HEK293 (cell line): Measurements from ENCODE around the gene DDX23.

Source experiments
- CTCF ChIA-PET: fragments of 350-600 bp; formaldehyde crosslinking; extraction: SDS; loops from one replicate; lab custom pipeline; 2021; ENCODE audit warnings: antibody characterized with exemption; lab: Yijun Ruan, JAX
- POLR2A ChIA-PET: fragments of 300-600 bp; formaldehyde crosslinking; extraction: SDS; loops from one replicate; lab custom pipeline; 2020; ENCODE audit warnings: antibody characterized with exemption, inconsistent platforms; lab: Yijun Ruan, JAX
- H3K27ac ChIP-seq: fragments of 200-500 bp; sonication (Bioruptor generic); 2 replicates; pipeline ENCODE4 v1.5.1; 2014; ENCODE audit warnings: low read depth, low read length, control low read depth, inconsistent platforms; ENCODE audit errors: extremely low read depth
- H3K36me3 ChIP-seq, 2 experiments: fragments of 200-500 bp in 1 of 2; sonication (Bioruptor generic) in 1 of 2; 1 replicate in 1 of 2; 2 replicates in 1 of 2; pipeline ENCODE4 v1.5.1; 2014 to 2017; ENCODE audit warnings: inconsistent platforms in 2 of 2, low read length in 2 of 2; ENCODE audit not compliant: control insufficient read depth in 2 of 2, insufficient read depth in 1 of 2
- H3K4me1 ChIP-seq: fragments of 200-500 bp; sonication (Bioruptor generic); 2 replicates; pipeline ENCODE4 v1.5.1; 2014; ENCODE audit warnings: mild to moderate bottlenecking, low read length, inconsistent platforms; ENCODE audit not compliant: control insufficient read depth, insufficient read depth
- H3K4me3 ChIP-seq: 2 replicates; pipeline ENCODE4 v1.5.1; 2011; ENCODE audit warnings: low read depth, mild to moderate bottlenecking, control low read depth, low read length, moderate library complexity
- H3K9me3 ChIP-seq: fragments of 200-500 bp; sonication (Bioruptor generic); 2 replicates; pipeline ENCODE4 v1.5.1; 2014; ENCODE audit warnings: low read depth, low read length, inconsistent platforms; ENCODE audit not compliant: control insufficient read depth, insufficient read depth
- BCL11B ChIP-seq: fragments of 450-650 bp; formaldehyde crosslinking; IDR thresholded peaks from 2 replicates; pipeline ENCODE4 v1.5.1; 2016; ENCODE audit warnings: low read depth, missing biosample characterization, missing genetic modification characterization
- FEZF1 ChIP-seq: fragments of 450-650 bp; formaldehyde crosslinking; IDR thresholded peaks from 2 replicates; pipeline ENCODE4 v1.5.1; 2016; ENCODE audit warnings: missing biosample characterization, missing genetic modification characterization
- PRDM1 ChIP-seq: fragments of 450-650 bp; formaldehyde crosslinking; IDR thresholded peaks from 2 replicates; pipeline ENCODE4; 2016; ENCODE audit warnings: missing biosample characterization, missing genetic modification characterization
- REPIN1 ChIP-seq: fragments of 450-650 bp; formaldehyde crosslinking; IDR thresholded peaks from 2 replicates; pipeline ENCODE4 v1.5.1; 2017; ENCODE audit warnings: missing biosample characterization, missing genetic modification characterization, low read depth
- ZBTB8A ChIP-seq: fragments of 450-650 bp; formaldehyde crosslinking; IDR thresholded peaks from 2 replicates; pipeline ENCODE4 v1.5.1; 2016; ENCODE audit warnings: missing biosample characterization, missing genetic modification characterization
- ZFP69B ChIP-seq: fragments of 450-650 bp; formaldehyde crosslinking; IDR thresholded peaks from 2 replicates; pipeline ENCODE4 v1.5.1; 2016; ENCODE audit warnings: missing biosample characterization, missing genetic modification characterization
- ZIC2 ChIP-seq: fragments of 450-650 bp; formaldehyde crosslinking; IDR thresholded peaks from 2 replicates; pipeline ENCODE4 v1.5.1; 2016; ENCODE audit warnings: missing biosample characterization, missing genetic modification characterization
- ZNF132 ChIP-seq: fragments of 450-650 bp; formaldehyde crosslinking; IDR thresholded peaks from 2 replicates; pipeline ENCODE4 v1.5.1; 2017; ENCODE audit warnings: missing biosample characterization, missing genetic modification characterization, borderline replicate concordance
- ZNF274 ChIP-seq, 2 experiments: fragments of 200-500 bp in 1 of 2; fragments of 450-650 bp in 1 of 2; sonication (Bioruptor generic) in 1 of 2; formaldehyde crosslinking in 1 of 2; IDR thresholded peaks; 2 replicates each; pipeline versions ENCODE4 v1.5.1 to v1.6.1; 2014 to 2016; ENCODE audit warnings: borderline replicate concordance in 1 of 2, inconsistent platforms in 1 of 2, low read length in 1 of 2, missing biosample characterization in 1 of 2, missing genetic modification characterization in 1 of 2
- ZNF391 ChIP-seq: fragments of 450-650 bp; formaldehyde crosslinking; IDR thresholded peaks from 2 replicates; pipeline ENCODE4 v1.5.1; 2016; ENCODE audit warnings: low read depth, missing biosample characterization, missing genetic modification characterization, borderline replicate concordance
- ZNF416 ChIP-seq: fragments of 450-650 bp; formaldehyde crosslinking; IDR thresholded peaks from 2 replicates; pipeline ENCODE4 v1.5.1; 2016; ENCODE audit warnings: missing biosample characterization, missing genetic modification characterization
- ZNF501 ChIP-seq: fragments of 450-650 bp; formaldehyde crosslinking; IDR thresholded peaks from 2 replicates; pipeline ENCODE4 v1.5.1; 2016; ENCODE audit warnings: missing biosample characterization, missing genetic modification characterization
- ZNF510 ChIP-seq: fragments of 450-650 bp; formaldehyde crosslinking; IDR thresholded peaks from 2 replicates; pipeline ENCODE4 v1.5.1; 2018; ENCODE audit warnings: mild to moderate bottlenecking, missing genetic modification characterization, missing biosample characterization; ENCODE audit not compliant: insufficient replicate concordance
- ZNF596 ChIP-seq: fragments of 450-650 bp; IDR thresholded peaks from 2 replicates; pipeline ENCODE4 v1.5.0; 2018; ENCODE audit warnings: missing biosample characterization, mild to moderate bottlenecking, missing genetic modification characterization, moderate library complexity
- ZNF664 ChIP-seq: fragments of 450-650 bp; formaldehyde crosslinking; IDR thresholded peaks from 2 replicates; pipeline ENCODE4 v1.5.1; 2016; ENCODE audit warnings: missing biosample characterization, missing genetic modification characterization
- ZNF677 ChIP-seq: fragments of 450-650 bp; IDR thresholded peaks from 2 replicates; pipeline ENCODE4 v1.5.0; 2018; ENCODE audit warnings: missing biosample characterization, mild to moderate bottlenecking, missing genetic modification characterization, moderate library complexity
- ZNF747 ChIP-seq: fragments of 450-650 bp; formaldehyde crosslinking; IDR thresholded peaks from 2 replicates; pipeline ENCODE4 v1.5.1; 2016; ENCODE audit warnings: missing biosample characterization, missing genetic modification characterization
- ZNF777 ChIP-seq: fragments of 450-650 bp; formaldehyde crosslinking; IDR thresholded peaks from 2 replicates; pipeline ENCODE4 v1.5.1; 2017; ENCODE audit warnings: missing biosample characterization, missing genetic modification characterization, borderline replicate concordance
- TF ChIP-seq, protein P1 (sequence below): fragments of 450-650 bp; IDR thresholded peaks from 2 replicates; pipeline ENCODE4 v1.5.1; 2018; ENCODE audit warnings: missing biosample characterization, missing genetic modification characterization

The DDX23 gene

DNA sequence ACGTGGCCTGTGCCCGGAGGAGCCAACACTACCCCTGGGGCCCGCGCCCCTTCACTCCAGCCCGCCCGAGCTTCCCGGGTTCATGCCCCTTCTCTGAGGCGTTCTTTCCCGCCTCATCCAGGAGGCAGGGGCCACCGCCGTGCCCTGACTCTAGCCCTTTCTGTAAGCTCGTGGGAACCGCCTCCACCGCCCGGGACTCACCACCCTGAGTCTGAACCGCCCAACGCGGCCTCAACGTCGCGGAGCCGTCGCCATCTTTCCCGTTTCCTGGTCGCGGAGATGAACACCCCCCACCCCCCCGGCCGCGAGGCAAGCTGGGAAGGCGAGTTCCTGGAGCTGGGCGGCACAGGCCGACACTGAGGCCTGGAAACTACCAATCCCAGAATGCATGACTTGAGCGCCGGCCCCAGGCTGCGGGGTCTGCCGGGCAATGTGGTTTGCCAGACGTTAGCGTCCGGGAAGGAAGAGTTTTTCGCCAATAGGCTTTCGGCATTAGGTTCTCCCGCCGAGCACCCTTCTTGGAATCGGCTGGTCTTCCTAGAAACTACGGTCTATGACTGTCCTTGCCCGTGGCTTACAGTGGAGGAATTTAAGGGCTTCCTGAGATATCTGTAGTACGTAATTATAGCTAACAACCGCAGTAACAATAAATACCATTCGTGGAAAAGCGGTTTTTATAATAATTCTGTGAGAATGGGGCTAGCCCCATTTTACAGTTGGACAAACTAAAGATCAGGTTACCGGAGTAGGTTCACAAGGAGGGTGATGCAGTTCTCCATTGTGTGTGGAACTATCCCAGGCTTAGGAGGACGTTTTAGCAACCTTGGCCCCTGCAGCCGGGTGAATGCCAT lies at the start of gene DDX23 (continued):
- no peak for TF ChIP-seq ZNF596 (tag by site-specific recombination)
- no peak for TF ChIP-seq ZFP69B (tag by site-specific recombination)
- TF ChIP-seq ZBTB8A (tag by site-specific recombination): peak; percentile 63
- no peak for TF ChIP-seq ZIC2
- TF ChIP-seq ZNF677 (tag by site-specific recombination): no peak
- TF ChIP-seq ZNF132 (tag by site-specific recombination): no peak
- TF ChIP-seq ZNF391 (tag by site-specific recombination): peak; percentile 40; the same call in 1 of the 2 replicates
- no peak for TF ChIP-seq BCL11B (tag by site-specific recombination)
- TF ChIP-seq ZNF274 (IDR thresholded peaks at IDR 0.05; ENCODE audit: low read length): no peak
- no peak for TF ChIP-seq ZNF274 (tag by site-specific recombination; IDR thresholded peaks at IDR 0.05; ENCODE audit: borderline replicate concordance)
- no peak for TF ChIP-seq ZNF664 (tag by site-specific recombination)
- TF ChIP-seq, protein P1, sequence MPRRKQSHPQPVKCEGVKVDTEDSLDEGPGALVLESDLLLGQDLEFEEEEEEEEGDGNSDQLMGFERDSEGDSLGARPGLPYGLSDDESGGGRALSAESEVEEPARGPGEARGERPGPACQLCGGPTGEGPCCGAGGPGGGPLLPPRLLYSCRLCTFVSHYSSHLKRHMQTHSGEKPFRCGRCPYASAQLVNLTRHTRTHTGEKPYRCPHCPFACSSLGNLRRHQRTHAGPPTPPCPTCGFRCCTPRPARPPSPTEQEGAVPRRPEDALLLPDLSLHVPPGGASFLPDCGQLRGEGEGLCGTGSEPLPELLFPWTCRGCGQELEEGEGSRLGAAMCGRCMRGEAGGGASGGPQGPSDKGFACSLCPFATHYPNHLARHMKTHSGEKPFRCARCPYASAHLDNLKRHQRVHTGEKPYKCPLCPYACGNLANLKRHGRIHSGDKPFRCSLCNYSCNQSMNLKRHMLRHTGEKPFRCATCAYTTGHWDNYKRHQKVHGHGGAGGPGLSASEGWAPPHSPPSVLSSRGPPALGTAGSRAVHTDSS (tag by site-specific recombination): no peak
- peak; percentile 71; the same call in 1 of the 2 replicates for TF ChIP-seq ZNF501 (tag by site-specific recombination)

DNA sequence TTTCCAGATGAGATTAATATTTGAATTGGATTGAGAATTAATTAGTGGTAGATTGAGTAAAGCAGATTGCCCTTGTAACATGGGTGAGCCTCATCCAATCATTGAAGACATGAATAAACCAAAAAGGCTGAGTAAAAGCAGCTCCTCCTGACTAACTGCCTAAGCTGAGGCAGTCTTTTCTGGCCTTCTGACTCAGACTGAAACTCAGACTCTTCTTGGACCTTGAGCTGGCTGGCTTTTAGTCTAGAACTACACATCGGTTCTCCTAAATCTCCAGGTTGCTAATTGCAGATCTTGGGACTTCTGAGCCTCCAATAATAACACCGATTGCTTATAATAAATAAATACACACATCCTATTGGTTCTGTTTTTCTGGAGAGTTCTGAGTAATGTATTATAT lies 49.3 kb upstream of the DDX23 start:
- CTCF ChIA-PET: interaction anchor here (0.6 to 6.5 kb wide), 5 partner anchors 11 to 390 kb away, joined by 3 to 75 read pairs (median 5); partner anchors contain the start of gene DDX23

DNA sequence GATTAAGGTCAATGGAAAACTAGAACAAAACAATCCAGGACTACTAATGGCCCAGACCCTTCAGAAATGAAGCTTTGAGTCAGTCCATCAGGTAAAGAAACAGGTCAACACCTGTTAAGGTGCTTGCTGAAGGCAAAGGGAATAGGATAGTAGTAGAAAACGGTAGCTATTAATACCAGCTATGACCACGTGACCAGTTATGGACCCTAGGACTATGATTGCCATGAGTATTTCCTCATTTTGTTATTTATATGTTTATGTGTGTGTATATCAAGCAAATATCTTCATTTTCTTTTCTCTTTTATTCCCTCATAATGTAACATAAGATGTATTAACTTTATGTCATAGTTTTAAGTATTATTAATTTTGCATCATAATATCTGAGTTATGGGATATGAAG lies 47.7 kb upstream of the DDX23 start:
- H3K27ac ChIP-seq: no peak overlapping the region
- no peak for TF ChIP-seq ZNF510 (tag by site-specific recombination)
- TF ChIP-seq ZNF416 (tag by site-specific recombination): no peak
- no peak for TF ChIP-seq REPIN1
- no peak for TF ChIP-seq ZNF777 (tag by site-specific recombination)
- no peak for TF ChIP-seq ZNF747 (tag by site-specific recombination)
- H3K36me3 ChIP-seq: no peaks in the 10 kb centered on the region
- ChIA-PET CTCF (interaction anchor here (0.6 to 6.5 kb wide), 8 partner anchors 9 to 88 kb away, joined by 3 to 75 read pairs (median 4); partner anchors contain the start of gene DDX23), POLR2A (interaction anchor here (0.6 to 1.0 kb wide), 3 partner anchors 34 to 58 kb away, joined by 3 to 4 read pairs (median 4); partner anchors contain the start of gene ARF3)
- H3K4me1 ChIP-seq: peaks cover 4% of the 10 kb centered on the region; the same call in 1 of the 2 replicates
- H3K9me3 ChIP-seq: no peaks in the 10 kb centered on the region
- H3K4me3 ChIP-seq: no peak overlapping the region

More for the DNA sequence above, 49.3 kb upstream of the DDX23 start:
- Histone ChIP-seq H3K27ac (no peak overlapping the region), H3K4me3 (no peak overlapping the region), H3K36me3 (no peaks in the 10 kb centered on the region), H3K9me3 (no peaks in the 10 kb centered on the region)
- POLR2A ChIA-PET: interaction anchor here (0.7 kb wide), 1 partner anchor 119 kb away, joined by 3 read pairs; no protein-coding TSS in a partner anchor
- no peak for TF ChIP-seq PRDM1 (tag by site-specific recombination)
- TF ChIP-seq FEZF1 (tag by site-specific recombination): 0 out of 2 replicates have a peak, but pooled peaks have one; percentile 18
- TF ChIP-seq, all 188 proteins: peak for 1
- peaks cover 4% of the 10 kb centered on the region; the same call in 1 of the 2 replicates for H3K4me1 ChIP-seq
